Mammary epithelial cell (primary cell): ENCODE measurements around the gene RAP2A.

Experiments used
- EZH2 ChIP-seq: IDR thresholded peaks from 2 replicates; pipeline ENCODE4 v1.6.1; 2012; ENCODE audit warnings: low read length, inconsistent platforms, borderline replicate concordance
- TF ChIP-seq, protein P1 (sequence below), 2 donors: IDR thresholded peaks in 1 of 2; conservative IDR thresholded peaks in 1 of 2; 2 replicates each; pipeline ENCODE4 v1.5.1; 2011 to 2012; ENCODE audit warnings: inconsistent platforms in 2 of 2, low read length in 2 of 2, mild to moderate bottlenecking in 2 of 2, control low read depth in 1 of 2, low read depth in 1 of 2; ENCODE audit not compliant: insufficient read depth in 1 of 2; ENCODE audit errors: extremely low read depth in 1 of 2

DNA sequence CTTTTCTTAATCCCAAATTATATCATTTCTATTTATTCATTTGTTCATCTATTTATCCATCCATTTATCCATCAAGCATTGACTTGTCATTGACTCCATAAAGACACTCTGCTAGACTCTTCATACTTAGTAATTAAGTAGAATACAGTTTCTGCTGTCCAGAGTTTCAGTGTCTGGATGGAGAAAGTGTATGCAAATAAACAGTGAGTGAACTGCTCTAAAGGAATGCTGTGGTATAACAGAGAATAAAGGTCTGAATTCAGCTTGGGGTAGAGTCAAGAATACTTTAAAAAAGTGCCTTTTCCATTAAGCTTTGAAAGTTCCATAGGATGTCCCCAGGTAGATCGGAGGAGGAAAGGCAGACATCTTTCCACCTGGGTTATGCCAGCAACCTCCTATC lies 51.4 kb downstream of the RAP2A start:
- TF ChIP-seq, protein P1, sequence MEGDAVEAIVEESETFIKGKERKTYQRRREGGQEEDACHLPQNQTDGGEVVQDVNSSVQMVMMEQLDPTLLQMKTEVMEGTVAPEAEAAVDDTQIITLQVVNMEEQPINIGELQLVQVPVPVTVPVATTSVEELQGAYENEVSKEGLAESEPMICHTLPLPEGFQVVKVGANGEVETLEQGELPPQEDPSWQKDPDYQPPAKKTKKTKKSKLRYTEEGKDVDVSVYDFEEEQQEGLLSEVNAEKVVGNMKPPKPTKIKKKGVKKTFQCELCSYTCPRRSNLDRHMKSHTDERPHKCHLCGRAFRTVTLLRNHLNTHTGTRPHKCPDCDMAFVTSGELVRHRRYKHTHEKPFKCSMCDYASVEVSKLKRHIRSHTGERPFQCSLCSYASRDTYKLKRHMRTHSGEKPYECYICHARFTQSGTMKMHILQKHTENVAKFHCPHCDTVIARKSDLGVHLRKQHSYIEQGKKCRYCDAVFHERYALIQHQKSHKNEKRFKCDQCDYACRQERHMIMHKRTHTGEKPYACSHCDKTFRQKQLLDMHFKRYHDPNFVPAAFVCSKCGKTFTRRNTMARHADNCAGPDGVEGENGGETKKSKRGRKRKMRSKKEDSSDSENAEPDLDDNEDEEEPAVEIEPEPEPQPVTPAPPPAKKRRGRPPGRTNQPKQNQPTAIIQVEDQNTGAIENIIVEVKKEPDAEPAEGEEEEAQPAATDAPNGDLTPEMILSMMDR (conservative IDR thresholded peaks at IDR 0.05 in 1 of 2, IDR thresholded peaks at IDR 0.05 in 1 of 2; ENCODE audit: extremely low read depth in 1 of 2, insufficient read depth in 1 of 2, low read depth in 1 of 2, low read length in 2 of 2): no peak
- no peak for TF ChIP-seq EZH2
